Ramos (cell line): ENCODE data around the gene MRM2.

Source experiments
- in situ Hi-C: fragments of 300-500 bp; cut with MboI; formaldehyde crosslinking; loops from one replicate; pipeline ENCODE4 v1.14.3; 2022; ENCODE audit warnings: low sequenced_read_pairs; ENCODE audit not compliant: unreplicated experiment

Gene MRM2

DNA sequence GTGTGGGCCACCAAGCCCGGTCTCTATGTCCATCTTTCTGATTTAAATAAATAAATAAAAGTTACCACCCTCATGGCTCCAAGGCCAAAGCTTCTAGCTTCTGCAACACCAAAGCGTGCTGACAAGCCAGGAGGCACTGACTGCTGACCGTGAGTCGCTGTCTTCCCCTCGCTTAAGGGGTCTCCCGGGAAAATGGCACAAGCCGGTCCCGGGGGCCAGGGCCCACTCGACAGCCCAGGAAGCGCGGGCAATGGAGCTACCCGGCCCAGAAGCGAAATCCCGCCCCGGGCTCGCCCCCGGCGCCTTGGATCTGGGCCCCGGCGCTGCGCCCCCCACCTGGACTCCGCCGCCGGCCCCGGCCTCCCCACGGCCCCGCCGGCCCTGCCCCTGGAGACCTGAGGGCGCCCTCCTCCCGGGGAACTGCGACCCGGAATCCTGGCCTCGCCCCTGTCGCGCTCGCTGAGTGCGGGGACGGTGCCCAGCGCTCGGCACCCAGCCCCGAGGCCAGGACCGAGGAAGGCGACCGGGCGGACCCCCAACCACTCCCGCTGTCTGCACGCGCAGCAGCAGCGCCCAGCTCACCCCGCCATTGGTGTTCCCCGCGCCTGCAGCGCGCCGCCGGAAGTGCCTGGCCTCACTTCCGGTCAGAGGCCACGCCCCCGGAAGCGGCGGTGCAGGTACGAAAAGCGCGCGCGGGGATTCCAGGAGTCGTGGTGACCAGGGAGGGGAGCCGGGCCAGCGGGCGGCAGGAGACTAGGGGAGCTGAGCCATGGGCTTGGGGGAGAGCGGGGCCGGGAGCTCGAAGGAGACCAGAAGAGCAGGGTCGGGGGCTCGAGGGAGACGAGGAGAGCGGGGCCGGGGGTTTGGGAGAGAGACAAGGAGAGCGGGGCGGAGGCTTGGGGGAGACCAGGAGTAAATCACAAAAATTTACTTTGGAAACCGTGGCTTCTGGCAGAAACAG lies at the start of gene MRM2, which contains the start of gene NUDT1:
Gene MRM2 (minus strand): TSS at position 626 of the 961 bp plus-strand sequence. CDS start 36 bp downstream, at position 590.
Gene NUDT1 (plus strand): TSS at position 647 of the 961 bp plus-strand sequence. CDS start 2,349 bp downstream, outside the sequence.
- in situ Hi-C loops: no loop called here

DNA sequence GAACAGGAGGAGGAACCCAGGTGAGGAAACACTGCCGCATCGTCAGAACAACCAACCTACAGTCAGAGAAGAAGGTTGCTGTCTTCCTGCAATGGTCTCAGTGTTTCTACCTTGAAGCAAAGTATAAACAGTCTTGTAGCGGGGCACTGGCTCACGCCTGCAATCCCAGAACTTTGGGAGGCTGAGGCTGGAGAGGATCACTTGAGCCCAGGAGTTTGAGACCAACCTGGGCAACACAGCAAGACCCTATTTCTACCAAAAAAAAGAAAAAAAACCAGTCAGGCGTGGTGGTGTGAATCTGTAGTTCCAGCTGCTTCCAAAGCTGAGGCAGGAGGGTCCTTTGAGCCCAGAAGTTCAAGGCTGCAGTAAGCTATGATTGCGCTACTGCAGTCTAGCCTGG lies 48.9 kb upstream of the MRM2 start:
- in situ Hi-C loops: no loop called here

DNA sequence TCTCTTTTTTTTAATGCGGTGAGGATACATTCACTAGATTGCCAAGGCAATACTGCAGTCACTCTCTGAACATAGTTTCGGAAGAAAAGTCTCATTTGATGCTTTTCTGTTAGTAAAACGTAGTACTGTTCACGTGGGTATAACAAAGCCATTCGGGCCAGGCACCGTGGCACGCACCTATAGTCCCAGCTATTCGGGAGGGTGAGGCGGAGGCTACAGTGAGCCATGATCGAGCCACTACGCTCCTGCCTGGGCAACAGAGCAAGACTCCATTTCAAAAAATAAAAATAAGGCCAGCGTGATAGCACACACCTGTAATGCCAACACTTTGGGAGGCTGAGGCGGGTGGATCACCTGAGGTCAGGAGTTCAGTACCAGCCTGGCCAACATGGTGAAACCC lies 47.6 kb upstream of the MRM2 start:
- in situ Hi-C loops: no loop called here

DNA sequence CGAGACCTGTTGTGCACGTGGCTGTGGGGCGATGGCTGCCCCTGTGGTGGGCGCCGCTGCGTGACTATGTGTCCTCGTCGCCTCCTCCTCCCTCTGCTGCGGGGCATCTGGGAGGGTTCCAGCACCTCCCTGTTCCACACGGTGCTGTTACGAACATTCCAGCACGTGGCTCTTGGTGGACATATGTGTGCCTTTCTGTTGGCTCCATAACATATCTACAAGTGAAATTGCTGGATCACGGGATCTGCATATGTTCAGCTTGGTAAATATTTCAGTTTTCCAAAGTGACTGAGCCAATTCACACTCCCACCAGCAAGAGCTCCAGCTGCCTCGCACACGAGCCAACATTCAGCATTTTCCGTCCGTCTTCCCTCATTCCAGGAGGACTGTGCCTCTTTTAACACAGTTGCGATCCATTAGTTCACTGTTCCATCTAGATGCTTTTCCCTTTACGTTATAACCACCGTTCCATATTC lies 47.1 kb upstream of the MRM2 start:
- in situ Hi-C loops: no loop called here

DNA sequence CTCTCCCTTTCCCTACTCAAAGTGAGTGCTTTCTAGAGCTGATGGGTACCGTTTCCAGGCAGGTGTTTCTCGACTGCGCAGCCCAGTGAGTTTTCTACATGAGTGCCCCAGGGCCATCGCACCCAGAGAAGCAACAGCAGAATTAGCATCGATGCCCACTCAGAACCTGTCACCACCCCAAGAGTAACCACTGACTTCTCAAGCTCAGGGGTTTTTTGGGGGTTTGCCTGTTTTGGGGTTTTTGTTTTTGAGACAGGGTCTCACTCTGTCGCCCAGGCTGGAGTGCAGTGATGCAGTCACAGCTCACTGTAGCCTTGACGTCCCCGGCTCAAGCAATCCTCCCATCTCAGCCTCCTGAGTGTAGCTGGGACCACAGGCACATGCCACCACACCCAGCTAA lies 46.5 kb upstream of the MRM2 start:
- in situ Hi-C loops: no loop called here

DNA sequence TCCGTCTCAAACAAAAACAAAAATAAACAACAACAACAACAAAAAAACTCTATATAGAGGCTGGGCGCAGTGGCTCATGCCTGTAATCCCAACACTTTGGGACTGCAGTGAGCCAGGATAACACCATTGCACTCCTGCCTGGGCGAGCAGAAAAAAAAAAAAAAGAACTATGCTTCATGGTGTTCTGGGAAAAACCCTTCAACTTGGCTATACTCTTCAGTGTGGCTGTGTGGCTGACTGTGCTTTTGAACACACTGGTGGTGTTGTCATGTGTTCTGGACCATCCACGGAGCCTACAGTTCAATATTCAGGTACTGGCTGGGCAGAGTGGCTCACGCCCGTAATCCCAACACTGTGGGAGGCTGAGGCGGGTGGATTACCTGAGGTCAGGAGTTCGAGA lies 45.7 kb upstream of the MRM2 start:
- in situ Hi-C loops: no loop called here

DNA sequence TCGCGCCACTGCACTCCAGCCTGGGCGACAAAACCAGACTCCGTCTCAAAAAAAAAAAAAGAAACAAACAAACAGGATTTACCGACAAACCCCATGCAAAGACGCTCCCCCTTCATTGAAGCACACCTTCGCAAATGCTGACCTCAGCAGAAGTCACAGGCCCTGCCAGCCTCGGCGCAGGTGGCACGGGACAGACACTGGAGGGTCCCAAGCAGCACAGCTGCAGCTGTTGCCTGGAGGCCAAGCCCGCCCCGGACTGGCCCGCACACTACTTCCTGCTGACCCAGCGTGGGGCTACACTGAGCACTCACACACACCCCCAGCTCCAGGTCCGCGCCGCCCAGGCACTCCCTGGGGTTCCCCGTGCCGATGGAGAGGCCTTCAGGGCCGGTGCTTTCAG lies 41.1 kb upstream of the MRM2 start:
- in situ Hi-C loops: no loop called here

DNA sequence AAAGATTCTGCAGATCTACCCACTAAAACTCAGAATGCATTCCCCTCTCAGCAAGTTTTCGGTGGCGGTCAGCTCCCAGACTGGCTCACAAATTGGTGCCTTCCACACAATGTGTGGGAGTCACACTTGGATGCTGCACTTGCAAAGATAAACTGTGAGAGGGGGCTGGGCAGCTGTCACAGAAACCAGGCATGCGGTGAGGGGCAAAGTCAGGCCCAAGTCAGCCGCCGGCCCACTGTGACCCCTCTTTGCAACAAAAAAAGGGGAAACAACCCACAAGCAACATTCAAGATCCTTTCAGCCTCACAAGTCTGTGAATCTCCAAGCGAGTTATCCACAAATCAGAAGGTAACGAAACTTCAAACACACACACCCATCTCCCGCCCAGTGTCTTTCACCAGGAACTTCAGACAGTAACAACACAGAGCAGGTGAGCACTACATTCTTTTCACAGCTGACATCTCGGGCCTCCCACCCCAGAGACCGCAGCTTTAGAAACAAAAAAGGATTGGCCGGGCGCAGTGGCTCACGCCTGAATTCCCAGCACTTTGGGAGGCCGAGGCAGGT lies 40.3 kb upstream of the MRM2 start:
- in situ Hi-C loops: no loop called here

DNA sequence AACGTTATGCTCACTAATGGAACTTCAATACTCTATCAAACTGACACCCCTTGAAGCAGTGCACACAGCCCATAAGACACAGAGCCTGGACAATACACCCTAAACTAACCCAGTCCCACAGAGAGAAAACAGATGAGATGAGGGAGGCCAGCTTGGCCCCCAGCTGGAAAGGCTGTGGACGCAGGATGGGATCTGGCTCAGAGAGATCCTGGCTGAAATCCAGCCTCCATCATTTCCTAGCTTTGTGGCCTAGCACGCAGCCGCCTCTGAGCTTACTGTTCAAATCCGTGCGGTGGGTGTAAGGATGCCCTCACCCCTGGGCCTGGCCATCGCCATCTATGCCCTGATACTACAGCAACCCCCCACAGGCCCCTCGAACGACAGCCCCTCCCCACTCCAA lies 39.5 kb upstream of the MRM2 start:
- in situ Hi-C loops: no loop called here

DNA sequence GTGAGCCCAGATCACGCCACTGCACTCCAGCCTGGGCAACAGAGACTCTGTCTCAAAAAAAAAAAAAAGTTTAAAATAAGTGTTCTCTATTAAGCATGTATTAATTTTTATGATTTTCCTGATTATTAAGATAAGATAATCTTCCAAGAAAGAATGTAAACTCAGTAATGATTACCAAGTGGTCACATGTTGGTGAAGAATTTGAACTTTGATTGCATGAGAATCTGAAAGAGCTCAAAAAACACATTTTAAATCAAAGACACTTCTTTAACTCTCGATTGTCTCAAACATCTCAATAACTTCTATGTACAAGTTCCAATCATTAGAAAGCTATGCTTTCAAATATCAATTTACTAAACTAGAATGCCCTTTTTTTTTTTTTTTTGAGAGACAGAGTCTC lies 38.4 kb upstream of the MRM2 start:
- in situ Hi-C loops: no loop called here

DNA sequence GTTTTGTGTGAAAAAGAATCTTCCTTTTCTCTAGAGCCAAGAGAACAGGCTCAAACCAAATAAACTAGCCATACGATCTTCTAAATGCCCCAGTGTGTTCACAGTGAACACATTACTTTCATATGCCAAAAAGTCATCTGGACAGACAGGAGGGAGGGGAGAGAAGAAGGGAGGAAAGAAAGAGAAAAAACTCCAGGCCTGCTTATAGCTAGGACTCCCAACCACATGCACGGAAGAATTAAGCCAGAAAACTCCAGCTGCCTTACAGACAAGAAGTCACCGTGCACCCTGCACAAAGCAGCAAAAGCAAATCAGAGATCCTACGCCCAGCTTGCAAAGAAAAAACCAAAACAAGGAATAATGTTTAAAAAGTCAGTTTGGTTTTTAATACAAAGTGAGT lies 37.9 kb upstream of the MRM2 start:
- in situ Hi-C loops: no loop called here

DNA sequence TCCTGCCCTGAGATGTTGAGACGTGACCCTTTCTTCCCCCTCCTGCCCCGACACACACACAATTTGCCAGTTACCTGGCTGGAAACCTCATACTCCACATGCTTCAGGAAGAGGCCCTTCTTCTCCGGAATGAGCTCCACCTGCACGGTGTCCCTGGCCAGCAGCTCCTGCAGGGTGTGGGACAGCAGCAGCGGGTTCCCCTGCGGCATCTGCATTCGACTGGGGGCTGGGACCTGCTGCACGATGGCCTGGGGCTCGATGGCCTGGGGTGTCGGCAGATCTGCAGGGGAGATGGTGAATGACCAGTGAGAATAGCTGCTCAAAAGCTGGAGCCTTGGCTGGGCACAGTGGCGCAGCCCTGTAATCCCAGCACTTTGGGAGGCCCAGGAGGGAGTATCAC lies 36.0 kb upstream of the MRM2 start:
- in situ Hi-C loops: no loop called here

DNA sequence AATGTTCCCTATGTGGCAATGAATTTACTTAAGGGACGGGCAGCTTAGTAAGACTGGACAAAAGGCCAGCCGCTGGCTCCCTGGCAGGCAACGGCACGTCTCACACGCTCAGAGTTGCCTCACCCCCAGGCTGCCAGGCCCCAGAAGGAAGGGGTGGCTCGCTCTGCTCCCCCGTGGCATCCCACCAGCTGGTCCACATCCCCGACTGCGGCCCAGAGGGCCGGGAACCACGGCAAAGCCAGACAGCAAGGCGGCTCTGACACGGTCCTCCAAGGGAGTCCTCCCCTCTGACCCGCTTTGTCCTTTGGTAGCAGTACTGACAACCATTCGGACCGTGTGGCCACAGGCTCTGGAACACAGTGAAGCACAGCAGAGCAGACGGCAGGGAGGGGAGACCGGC lies 34.1 kb upstream of the MRM2 start:
- in situ Hi-C loops: no loop called here

DNA sequence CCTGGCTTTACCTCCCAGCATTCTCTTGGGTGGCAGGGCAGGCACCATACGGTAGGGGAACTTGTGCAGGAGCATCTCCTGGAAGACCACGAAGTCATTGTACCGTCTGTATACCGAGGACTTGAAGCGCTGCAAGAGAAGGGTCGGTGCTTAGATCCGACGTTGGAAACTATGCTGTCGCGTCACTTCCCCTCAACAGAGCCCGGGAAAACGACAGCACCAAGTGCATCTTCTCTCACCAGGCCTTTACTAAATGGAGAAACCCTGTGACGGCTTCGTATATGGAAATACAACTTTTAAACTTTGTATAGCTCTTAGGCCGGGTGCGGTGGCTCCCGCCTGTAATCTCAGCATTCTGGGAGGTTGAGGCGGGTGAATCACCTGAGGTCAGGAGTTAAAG lies 33.1 kb upstream of the MRM2 start:
- in situ Hi-C loops: no loop called here

DNA sequence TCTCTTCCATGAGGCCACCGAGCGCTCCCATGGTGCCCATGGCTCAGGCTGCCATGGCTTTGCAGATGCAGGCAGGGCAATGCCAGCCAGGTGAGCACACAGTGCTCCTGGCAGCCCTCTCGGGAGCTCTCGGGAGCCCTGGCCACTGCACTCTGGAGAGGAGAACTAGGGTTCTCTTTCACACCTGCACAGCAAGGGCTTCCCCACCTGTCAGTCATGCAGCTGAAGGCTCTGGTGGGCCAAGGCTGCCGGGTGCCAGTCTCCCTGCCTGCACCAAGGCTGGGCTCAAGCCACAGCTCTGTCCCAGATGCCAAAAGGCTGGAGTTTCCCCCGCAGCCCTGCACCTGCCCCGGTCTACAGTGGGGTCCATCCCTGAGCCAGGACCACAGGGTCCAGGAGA lies 32.7 kb upstream of the MRM2 start:
- in situ Hi-C loops: no loop called here

DNA sequence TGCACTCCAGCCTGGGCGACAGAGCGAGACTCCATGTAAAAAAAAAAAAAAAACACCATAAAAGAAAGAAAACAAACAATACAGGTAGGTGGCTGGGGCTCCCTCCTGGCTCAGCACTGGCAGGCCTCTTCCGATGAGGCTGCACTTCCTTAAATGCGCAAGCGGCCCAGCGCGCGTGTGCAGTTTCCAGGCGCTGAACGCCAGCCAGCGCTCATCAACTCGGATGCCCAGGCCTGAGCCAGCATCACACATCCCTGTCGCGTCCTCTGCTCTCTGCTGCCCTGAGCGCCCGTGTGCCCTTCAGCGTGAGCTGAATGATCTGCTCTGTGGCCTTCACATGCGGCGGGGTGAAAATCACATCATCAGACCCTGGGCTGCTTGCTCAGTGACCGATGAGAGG lies 31.9 kb upstream of the MRM2 start:
- in situ Hi-C loops: no loop called here

DNA sequence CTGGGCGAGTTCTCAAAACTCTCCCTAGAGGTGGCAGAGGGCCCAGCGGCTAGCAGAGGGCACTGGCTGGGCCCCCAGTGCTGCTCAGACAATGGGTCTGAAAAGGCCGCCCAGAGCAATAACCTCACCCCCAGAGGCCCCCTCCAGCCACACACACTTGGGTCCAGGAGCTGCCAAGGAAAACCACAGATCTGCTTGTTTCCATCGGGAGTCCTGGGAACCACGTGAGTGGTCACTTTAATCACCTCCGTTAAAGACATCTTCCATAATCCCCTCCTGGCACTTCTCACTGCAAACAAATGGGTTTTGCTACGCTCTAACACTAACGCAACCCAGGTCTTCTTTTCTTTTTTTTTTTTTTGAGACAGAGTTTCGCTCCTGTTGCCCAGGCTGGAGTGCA lies 30.0 kb upstream of the MRM2 start:
- in situ Hi-C loops: no loop called here

DNA sequence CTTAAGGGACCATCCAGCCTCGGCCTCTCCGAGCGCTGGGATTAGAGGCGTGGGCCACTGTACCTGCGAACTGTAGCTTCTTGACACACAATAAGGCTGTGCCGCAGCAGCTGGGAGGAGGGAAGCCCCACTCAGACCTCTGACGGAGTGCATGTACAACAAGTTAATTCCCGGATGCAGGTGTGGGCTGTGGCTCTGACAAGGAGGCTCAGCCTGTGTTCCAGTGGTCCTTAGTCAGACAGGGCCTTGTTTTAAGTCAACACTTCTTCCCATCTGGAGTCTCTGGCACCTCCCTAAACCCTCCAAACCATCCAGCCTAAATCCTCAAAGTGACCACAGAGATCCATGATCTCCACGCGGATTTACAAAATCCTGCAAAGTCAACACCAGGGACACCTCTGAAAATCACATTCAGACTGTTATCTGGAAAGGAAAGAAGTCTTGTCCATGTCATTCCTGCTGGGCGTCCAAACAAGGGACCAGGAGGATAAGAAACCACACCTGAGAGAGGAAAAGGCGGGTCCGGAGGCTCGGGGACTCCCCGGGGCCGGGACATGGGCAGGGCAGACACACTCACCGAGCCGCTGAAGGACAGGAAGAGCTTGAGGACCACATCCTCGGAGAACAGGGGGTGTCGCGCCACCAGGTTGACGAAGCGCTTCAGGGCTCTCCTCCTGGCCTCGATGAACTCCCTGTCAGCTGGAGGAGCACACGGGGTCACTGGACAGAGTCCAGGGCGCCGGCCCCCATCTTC lies 29.4 kb upstream of the MRM2 start:
- in situ Hi-C loops: no loop called here

DNA sequence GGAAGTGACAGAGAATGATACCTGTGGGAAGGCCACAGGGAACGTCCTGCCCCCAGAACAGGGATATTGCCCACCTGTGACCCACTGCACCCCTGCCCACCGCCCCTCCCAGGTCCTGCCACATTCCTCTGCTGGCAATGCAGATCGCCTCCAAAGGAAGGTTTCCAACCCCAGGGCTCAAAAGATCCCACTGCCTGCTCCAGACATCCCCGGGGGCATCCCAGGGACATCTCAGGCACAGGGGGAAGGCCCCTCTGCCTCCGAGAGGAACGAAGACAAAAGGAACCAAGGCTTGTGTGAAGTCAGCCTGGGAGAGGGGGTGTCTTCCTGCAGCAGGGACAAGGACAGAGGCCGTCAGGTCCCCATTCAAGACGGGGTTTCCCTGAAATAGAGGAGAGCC lies 28.5 kb upstream of the MRM2 start:
- in situ Hi-C loops: no loop called here

DNA sequence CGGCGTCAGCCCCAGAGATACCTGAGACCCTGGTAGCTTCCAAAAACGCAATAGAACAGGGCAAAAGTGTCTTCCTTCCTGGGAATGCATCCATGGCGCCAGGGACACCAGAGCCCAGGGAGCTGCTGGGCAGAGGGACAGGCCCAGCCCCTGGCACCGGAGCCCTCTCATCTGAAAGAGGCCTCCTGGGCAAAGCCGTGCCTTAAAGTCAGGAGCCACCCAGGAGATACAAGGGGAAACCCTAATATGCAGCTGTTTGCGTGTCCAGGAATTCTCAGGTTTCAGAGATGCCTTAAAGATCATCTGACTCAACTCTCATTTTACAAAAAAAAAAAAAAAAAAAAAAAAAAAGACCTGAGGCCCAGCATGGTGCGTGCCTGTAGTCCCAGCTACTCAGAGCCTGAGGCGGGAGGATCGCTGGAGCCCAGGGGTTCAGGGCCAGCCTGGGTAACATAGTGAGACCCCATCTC lies 28.0 kb upstream of the MRM2 start:
- in situ Hi-C loops: no loop called here
